ENCODE results near the gene CLTC.
"Not testable (repeated sequence)": the region's sequence is repeated elsewhere in the genome, so short reads cannot be mapped to it uniquely, and the experiment has no call there.

CLTC gene

DNA sequence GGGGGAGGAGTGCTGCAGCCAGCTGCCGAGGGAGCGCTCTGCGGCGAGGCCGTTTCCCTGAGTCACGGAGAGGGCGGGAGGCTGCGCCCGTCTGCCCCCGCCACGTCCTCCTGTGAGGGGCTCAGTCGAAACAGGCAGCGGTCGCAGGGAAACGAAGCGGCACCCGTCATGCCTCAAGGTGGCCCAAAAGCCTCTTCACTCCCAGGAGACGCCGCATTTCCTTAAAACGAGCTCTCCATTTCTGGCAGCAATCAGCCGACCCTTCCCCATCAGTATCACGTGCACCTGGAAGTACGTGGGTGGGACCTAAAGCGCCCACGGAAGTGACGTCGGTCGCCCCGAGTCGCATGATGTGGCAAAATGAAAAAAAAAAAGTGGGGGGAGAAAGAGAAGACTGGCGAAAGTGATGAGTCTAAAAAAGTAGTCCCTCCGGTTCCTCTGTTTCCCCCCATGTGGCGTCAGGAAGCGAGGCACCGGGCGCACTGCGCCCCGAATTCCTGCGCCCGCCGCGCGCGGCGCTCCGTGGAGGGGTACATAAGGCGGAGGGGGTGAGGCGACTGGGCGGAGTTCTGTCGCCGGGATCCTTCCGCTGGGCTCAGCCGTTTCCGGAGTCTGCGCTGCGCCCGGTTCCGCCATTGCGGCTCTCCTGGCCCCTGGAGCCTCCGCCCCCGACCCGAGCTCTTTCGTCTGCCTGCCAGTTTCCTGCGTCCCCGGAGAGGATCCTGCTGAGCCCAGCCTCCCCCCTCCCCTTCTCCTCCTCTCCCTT is at the start of gene CLTC:
Gene CLTC, plus strand, starts transcription at position 598 of the 766 bp plus-strand sequence. CDS start 237 bp downstream, outside the sequence.
- DNase-seq: peak; percentile 96

DNA sequence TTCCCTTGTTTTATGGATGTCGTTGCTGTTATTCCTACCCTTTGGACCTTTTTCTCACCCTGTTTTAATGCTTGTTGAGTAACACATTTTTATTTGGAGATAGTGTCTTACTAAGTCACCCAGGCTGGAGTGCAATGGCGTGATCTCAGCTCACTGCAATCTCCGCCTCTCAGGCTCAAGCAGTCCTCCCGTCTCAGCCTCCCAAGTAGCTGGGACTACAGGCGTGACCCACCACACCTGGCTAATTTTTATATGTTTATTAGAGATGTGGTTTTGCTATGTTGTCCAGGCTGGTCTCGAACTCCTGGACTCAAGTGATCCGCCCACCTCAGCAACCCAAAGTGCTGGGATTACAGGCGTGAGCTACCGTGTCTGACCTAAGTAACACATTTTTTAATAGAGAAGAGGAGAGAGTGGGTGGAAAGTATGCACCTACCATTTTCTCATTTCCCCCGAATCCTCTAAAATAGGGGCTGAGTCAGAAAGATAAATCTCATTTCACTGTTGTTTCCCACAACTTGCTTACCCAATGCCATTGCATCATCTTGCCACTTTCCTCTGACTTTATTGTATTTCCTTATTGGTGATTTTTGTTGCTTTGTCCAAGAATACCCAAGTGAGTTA is 47.3 kb upstream of the CLTC start:
- no peak for DNase-seq

DNA sequence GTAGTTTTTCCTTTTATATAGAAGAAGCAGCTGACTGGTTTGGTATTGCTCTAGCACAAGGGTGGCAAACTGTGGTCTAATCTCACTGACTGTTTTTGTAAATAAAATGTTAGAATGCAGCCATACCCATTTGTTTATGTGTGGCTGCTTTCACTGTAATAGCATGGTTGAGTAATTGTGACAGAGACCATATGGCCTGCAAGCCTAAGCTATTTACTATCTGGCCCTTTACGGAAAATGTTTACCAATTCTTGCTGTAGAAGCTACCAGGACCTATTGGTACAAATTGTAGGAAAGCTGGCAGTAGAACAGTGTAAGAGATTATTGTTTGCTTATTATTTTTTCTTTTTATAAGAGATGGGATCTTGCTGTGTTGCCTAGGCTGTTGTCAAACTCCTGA is 35.5 kb upstream of the CLTC start:
- DNase-seq: not testable (repeated sequence)

DNA sequence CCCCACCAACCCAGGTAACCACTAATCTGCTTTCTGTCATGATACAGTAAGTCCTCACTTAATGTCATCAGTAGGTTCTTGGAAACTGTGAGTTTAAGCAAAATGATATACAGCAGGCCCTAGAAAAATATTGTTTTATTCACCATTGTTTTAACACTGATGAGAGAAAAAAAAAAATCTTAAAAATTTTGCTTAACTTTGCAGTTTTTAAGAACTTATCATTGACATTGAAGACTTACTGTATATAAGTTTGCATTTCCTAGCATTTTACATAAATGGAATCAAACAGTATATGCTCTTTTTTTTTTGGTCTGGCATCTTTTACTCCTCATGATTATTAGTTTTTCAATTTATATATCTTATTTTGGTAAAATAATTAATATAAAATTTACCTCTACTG is 19.5 kb upstream of the CLTC start:
- DNase-seq: no peak

DNA sequence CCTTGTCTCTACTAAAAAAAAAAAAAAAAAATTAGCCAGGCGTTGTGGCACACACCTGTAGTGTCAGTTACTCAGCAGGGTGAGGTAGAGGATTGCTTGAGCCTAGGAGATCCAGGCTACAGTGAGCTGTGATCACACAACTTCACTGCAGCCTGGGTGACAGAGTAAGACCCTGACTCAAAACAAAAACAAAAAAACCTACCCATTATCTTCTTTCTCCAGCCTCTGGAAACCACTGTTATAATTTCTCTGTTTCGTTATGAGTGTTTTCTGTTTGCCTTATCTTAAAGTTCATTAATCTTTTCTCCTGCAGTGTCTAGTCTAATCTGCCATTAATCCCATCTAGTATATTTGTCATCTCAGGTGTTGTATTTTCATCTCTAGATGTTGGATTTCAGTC is 18.6 kb upstream of the CLTC start:
- DNase-seq: no peak

GRCh38 chr17:59607061-59607460 is 12.6 kb upstream of the CLTC start:
- no peak for DNase-seq

- no peak for DNase-seq
Observed at GRCh38 chr17:59607817-59608403, 11.8 kb upstream of the CLTC start.

GRCh38 chr17:59611503-59611902 is 8.2 kb upstream of the CLTC start:
- DNase-seq: no peak

DNA sequence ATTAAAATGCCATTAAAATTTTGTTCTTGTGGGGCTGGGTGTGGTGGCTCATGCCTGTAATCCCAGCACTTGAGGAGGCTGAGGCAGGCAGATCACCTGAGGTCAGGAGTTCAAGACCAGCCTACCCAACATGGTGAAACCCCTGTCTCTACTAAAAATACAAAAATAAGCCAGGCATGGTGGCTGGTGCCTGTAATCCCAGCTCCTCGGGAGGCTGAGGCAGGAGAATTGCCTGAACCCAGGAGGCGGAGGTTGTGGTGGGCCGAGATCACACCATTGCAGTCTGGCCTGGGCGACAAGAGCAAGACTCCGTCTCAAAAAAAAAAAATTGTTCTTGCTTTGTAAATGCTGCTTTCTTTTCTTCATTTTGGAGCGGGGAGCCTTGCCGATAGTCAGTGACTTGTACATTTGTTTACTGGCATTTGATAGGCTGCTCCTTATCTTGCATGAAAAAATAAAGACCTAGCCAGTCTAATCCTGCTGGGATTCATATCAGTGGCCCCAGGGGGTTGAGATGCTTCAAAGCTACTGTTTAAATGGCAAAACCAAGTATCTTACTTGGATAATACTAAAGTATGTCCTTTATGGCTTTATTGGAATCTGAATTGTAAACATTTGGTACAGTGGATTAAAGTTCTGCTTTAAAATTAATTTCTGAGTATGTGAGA is 3.3 kb upstream of the CLTC start:
- DNase-seq: no peak

DNA sequence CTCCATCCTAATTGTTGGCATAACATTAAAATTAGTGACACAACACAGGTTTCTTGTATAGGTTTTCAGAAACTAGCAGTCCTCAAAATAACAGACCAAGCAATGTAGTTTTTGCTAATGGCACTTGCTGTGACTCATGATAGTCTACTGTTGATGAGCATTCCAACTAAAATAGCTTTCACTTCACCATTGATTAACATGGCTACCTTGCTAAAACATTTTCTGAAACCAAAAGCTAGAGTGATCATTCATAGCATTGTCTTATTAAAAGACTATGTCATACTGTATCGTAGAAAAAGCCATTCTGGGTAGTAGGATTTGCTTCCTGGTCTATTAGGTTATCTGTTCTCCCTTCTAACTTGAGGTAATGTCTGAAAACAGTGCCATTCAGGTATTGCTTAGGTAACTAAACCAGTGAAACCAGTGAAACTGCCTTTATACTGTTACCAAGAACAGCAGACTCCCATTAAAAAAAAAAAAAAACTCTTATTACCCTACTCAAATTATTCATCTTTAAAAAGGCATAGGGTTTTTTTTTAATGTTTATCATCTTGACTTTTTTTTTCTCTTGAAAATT is 2.5 kb upstream of the CLTC start:
- DNase-seq: no peak

DNA sequence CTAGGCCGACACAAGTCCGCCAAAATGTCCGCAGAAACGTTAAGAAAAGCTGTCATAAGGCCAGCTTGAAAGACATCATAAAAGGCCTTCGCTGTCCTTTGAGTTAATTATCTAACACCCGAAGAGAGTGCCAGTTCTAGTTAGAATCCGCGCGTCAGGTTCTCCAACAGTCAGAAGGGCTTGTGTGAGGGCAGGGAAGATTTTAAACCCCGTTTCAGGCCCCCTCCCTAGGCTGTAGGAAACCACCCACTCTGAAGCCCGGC is 729 bp upstream of the CLTC start:
- DNase-seq: no peak

DNA sequence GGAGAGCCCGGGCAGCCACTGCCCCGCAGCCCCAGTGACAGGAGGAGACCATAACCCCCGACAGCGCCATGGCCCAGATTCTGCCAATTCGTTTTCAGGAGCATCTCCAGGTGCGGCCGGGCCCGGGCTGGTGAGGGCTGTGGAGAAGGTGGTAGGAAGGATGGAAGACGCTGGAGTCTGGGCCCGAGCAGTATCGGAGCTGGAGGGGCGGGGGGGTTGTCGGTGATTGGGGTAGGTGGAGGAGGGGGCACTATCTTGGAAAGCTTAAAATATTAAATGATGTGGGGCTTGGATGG is 317 bp downstream of the CLTC start:
- DNase-seq: no peak

GRCh38 chr17:59620518-59621259 is 994 bp downstream of the CLTC start:
- peak; percentile 15 for DNase-seq

- DNase-seq: no peak
Observed at GRCh38 chr17:59621771-59622170, 2.1 kb downstream of the CLTC start.

- DNase-seq: no peak
Observed at GRCh38 chr17:59623151-59623550, 3.5 kb downstream of the CLTC start.

DNA sequence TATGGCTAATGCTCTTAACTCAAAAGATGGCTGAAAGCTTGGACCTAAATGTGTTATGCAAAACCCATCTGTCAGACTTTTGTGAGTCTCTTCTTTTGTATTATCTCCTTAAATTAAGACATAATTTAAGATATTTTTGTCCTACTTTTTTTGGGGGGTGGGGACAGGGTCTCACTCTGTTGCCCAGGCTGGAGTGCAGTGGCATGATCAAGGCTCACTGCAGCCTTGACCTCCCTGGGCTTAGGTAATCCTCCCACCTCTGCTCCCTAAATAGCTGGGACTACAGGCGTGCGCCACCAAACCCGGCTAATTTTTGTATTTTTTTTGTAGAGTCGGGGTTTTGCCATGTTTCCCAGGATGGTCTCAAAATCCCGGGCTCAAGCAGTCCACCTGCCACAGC is 7.1 kb downstream of the CLTC start:
- DNase-seq: no peak

DNA sequence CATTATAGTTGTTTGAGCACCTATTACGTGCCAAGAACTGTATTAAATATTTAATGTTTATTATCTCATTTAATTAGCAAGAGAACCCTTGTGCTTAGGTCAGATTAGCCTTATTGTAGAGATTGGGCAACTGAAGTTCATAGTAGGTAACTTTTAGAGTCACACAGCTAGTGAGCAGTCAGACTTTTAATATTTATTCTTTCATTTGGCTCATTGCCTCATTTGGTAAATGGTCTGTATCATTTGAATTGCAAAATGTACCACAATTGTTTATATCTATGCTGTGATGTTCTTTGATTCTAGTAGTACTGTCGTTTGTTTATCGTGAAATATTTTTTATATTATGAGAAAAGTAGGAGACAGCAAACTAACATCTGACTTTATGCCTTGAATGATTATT is 7.6 kb downstream of the CLTC start:
- DNase-seq: no peak

DNA sequence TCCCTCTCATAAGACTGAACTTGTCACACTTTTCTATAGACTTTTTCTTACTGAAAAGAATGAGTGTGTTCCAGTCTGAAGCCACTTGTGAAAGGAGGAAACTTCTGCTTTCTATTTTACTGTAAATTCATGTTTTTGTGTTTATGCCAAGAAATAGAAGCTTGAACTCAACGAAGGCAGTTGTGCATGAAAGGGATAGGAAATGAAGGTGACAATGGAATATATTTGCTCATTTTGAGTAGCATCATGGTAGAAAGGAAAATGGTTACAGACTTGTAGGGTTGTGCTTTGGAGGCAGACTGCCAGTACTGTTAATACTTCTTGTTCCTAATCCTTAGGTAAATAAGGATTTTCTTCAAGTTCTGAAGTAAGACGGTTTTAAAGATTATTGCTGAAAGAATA is 8.1 kb downstream of the CLTC start:
- no peak for DNase-seq

DNA sequence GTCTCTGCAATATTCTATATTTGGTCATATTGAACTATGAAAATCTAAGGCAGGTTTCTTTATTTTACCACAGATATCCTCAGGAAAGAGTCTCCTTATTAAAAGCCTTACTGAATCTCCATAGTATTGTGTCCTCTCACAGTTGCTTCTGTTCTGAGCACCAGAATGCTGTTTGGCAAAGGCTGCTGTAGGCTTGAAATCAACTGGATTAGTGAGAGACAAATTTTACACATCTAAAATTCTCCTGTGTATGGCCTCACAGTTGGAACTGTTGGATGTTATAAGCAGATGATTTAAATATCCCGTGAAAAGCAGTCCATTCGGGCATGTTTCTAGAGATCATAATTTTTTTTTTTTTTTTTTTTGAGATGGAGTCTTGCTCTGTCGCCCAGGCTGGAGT is 9.5 kb downstream of the CLTC start:
- no peak for DNase-seq

GRCh38 chr17:59631276-59631675 is 11.6 kb downstream of the CLTC start:
- no peak for DNase-seq

GRCh38 chr17:59632398-59632797 is 12.7 kb downstream of the CLTC start:
- no peak for DNase-seq

DNA sequence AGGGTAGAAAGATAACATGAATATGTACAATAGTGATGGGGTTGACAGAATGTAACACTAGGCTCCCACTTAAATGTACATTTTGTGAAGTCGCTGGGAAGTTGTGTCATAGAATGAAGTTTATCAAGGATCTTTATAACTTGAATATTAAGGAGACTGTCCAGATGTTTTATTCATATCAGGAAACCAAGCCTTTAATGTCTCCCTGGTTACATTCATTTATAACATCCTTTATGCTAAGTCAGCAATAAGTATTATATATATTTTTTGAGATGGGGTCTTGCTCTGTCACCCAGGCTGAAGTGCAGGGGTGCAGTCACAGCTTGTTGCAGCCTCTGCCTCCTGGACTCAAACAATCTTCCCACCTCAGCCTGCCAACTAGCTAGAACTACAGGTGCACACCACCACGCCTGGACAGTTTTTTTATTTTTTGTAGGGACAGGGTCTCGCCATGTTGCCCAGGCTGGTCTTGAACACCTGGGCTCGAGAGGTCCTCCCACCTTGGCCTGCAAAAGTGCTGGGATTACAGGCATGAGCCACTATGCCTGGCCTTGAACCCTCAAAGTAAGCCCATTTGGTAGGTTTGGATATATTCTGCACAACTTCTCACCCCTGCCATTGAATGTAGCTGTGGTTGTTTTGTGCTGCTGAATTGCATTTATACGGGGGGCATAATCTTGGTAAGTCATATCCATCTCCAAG is 14.1 kb downstream of the CLTC start:
- no peak for DNase-seq

Measured in NCI-H1092 treated with DMSO at 0.1 percent for 48 hours (cell line).